Endodermal cell (in vitro differentiated cells): ENCODE results near the gene GOLGA6L25. TPM values are rescaled to one million over a fixed set of nuclear protein-coding genes. Genes with fewer than 3 reads are reported as not detected.
A peak's percentile ranks its signal among the peaks of the same experiment; 100 is the strongest.
"Not testable (repeated sequence)": the region's sequence is repeated elsewhere in the genome, so short reads cannot be mapped to it uniquely, and the experiment has no call there.

Source experiments
- DNase-seq: peaks from one replicate; pipeline ENCODE4 v3.0.0-alpha.2; 2017
- H3K27ac ChIP-seq: 2 replicates; pipeline ENCODE4 v1.5.1; 2013; ENCODE audit warnings: mild to moderate bottlenecking, low read depth, low read length, moderate library complexity
- H3K27me3 ChIP-seq: 2 replicates; pipeline ENCODE4 v1.6.1; 2013; ENCODE audit warnings: mild to moderate bottlenecking, low read length, moderate library complexity; ENCODE audit not compliant: insufficient read depth, control insufficient read depth, poor library complexity, severe bottlenecking
- H3K36me3 ChIP-seq: 2 replicates; pipeline ENCODE4 v1.7.0; 2013; ENCODE audit warnings: mild to moderate bottlenecking, low read length, moderate library complexity; ENCODE audit not compliant: control insufficient read depth, insufficient read depth
- H3K4me1 ChIP-seq: one replicate; pipeline ENCODE4 v1.7.0; 2013; ENCODE audit warnings: low read length; ENCODE audit not compliant: control insufficient read depth, insufficient read depth
- H3K4me3 ChIP-seq: 2 replicates; pipeline ENCODE4 v1.5.1; 2013; ENCODE audit warnings: mild to moderate bottlenecking, low read length, moderate library complexity
- H3K9ac ChIP-seq: 2 replicates; pipeline ENCODE4 v1.6.1; 2013; ENCODE audit warnings: mild to moderate bottlenecking, low read length, moderate library complexity; ENCODE audit not compliant: poor library complexity, severe bottlenecking; ENCODE audit errors: extremely low read depth
- H3K9me3 ChIP-seq: 2 replicates; pipeline ENCODE4 v1.6.1; 2013; ENCODE audit warnings: mild to moderate bottlenecking, low read length, moderate library complexity; ENCODE audit not compliant: control insufficient read depth
- H3K27ac Mint-ChIP-seq: 2 replicates; pipeline ENCODE4 v1.8.0; 2020; ENCODE audit warnings: mixed read lengths
- H3K27me3 Mint-ChIP-seq: 2 replicates; pipeline ENCODE4 v1.8.0; 2021; ENCODE audit warnings: mild to moderate bottlenecking, mixed read lengths; ENCODE audit not compliant: insufficient read depth
- H3K36me3 Mint-ChIP-seq: 2 replicates; pipeline ENCODE4 v1.8.0; 2020; ENCODE audit warnings: low read depth, mixed read lengths
- H3K4me1 Mint-ChIP-seq: 2 replicates; pipeline ENCODE4 v1.8.0; 2020; ENCODE audit warnings: mixed read lengths
- H3K4me3 Mint-ChIP-seq: 2 replicates; pipeline ENCODE4 v1.8.0; 2020; ENCODE audit warnings: mild to moderate bottlenecking, moderate library complexity, mixed read lengths
- H3K9me3 Mint-ChIP-seq: 2 replicates; pipeline ENCODE4 v1.8.0; 2020; ENCODE audit warnings: mild to moderate bottlenecking, mixed read lengths
- WGBS, 2 experiments: methylation state at CpG; one replicate each; pipeline versions ENCODE4 v1.1.5 to v1.1.7; 2013; ENCODE audit warnings: missing lambda C conversion rate in 2 of 2, mixed read lengths in 1 of 2; ENCODE audit not compliant: insufficient coverage in 1 of 2, insufficient read length in 1 of 2; 5-methylcytosine and 5-hydroxymethylcytosine counted together
- long read RNA-seq, 4 experiments: library from polyadenylated mRNA in 2 of 4; library from RNA in 1 of 4; library from capped mRNA in 1 of 4; stranded (forward) in 3 of 4; unstranded in 1 of 4; transcript quantifications; one replicate each; pipeline ENCODE4 v2.0.0, GENCODE V29; 2020 to 2021; ENCODE audit warnings: inconsistent platforms in 1 of 4
- polyA plus RNA-seq, 2 experiments: library from polyadenylated mRNA; stranded (reverse); fragments of 50-300 nt; gene quantifications; one replicate each; pipeline ENCODE4 v1.2.3, GENCODE V29; 2013
- total RNA-seq, 2 donors: library from RNA; stranded (reverse); fragmentation: NEBNext Ultra II Directional in 1 of 2; extraction: Animal tissue kit (Norgen Biotek cat#: 25700) in 1 of 2; gene quantifications; 2 replicates in 1 of 2; 3 replicates in 1 of 2; pipeline ENCODE4 v1.2.1, GENCODE V29; 2021

Gene GOLGA6L25
- not detected for total RNA-seq
- not detected for polyA plus RNA-seq (2013, experiment 1 of 2)
- polyA plus RNA-seq (2013, experiment 2 of 2), result not detected
- long read RNA-seq, experiment 1, result 0 reads
- long read RNA-seq, experiment 2, result 0 reads
- long read RNA-seq, experiment 3, result 0 reads
- long read RNA-seq, experiment 4, result 0 reads

GRCh38 chr15:28553268-28553667 lies at the start of gene GOLGA6L25:
GOLGA6L25 (plus strand) TSS chr15:28553568; CDS start chr15:28553629, 61 bp downstream.
- not testable (repeated sequence) for H3K4me1 Mint-ChIP-seq, H3K27me3 ChIP-seq, H3K9ac ChIP-seq, H3K4me1 ChIP-seq, H3K36me3 Mint-ChIP-seq, H3K4me3 ChIP-seq, H3K4me3 Mint-ChIP-seq, H3K27ac Mint-ChIP-seq, H3K27me3 Mint-ChIP-seq, H3K9me3 ChIP-seq, H3K9me3 Mint-ChIP-seq, H3K27ac ChIP-seq, DNase-seq, H3K36me3 ChIP-seq
- WGBS, 2 experiments, result no CpG with 5 or more reads among the region's 7 CpGs

DNA sequence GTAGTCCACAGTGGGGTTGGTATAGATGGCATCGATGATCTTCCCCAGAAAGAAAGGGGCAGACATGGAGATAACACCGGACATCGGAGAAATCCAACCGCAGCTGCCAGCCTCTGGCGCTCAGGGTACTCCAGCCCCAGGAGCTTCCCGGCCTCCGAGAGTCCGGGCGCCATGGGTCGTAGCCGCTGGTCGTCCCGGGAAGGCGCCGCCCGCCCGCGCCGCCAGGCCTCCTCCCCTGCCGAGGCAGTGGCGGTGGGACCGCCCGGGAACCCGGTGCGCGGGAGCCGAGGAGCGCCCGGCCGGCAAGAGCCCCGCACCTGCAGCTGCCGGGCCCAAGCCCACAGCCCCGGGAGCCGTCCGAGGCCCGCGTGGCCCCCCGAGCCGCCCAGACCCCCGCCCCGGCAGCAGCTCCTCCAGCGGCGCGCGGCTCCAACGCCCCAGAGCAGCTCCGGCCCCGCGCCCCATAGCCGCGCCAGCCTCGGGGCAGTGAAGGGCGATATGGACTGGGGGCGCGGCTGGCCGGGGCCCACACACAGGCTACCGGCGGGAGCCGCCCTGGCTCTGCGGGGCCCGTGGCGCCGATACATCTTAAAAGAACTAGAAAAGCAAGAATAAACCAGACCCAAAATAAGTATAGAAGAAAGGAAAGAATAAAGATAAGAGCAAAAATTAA lies 45.0 kb upstream of the GOLGA6L25 start:
- not testable (repeated sequence) for H3K9me3 Mint-ChIP-seq, H3K4me3 Mint-ChIP-seq, H3K27me3 ChIP-seq, H3K9me3 ChIP-seq, H3K27ac Mint-ChIP-seq, H3K27ac ChIP-seq, H3K27me3 Mint-ChIP-seq, H3K36me3 Mint-ChIP-seq, H3K9ac ChIP-seq, DNase-seq, H3K4me1 Mint-ChIP-seq, H3K4me3 ChIP-seq, H3K4me1 ChIP-seq, H3K36me3 ChIP-seq
- WGBS, 2 experiments, result 3% methylated on average over 6 of the region's 63 CpGs; no CpG with 5 or more reads in 1 of the 2 experiments

DNA sequence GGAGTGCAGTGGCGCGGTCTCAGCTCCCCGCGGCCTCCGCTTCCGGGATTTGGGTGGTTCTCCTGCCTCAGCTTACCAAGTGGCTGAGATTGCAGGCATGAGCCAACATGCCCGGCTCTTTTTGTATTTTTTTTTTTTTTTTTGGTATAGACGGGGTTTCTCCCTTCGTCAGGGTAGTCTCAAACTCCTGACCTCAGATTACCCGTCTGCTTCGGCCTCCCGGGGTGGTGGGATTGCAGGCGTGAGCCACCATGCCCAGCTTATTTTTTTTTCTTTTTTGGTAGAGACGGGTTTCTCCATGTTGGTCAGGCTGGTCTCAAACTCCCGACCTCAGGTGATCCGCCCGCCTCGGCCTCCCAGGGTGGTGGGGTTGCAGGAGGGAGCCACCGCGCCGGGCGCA lies 39.2 kb upstream of the GOLGA6L25 start:
- H3K4me3 Mint-ChIP-seq, H3K9me3 ChIP-seq, H3K9ac ChIP-seq, H3K27ac ChIP-seq, H3K27ac Mint-ChIP-seq, H3K4me1 ChIP-seq, H3K27me3 ChIP-seq, H3K36me3 ChIP-seq, H3K9me3 Mint-ChIP-seq, H3K27me3 Mint-ChIP-seq, H3K36me3 Mint-ChIP-seq, H3K4me1 Mint-ChIP-seq, H3K4me3 ChIP-seq, DNase-seq: not testable (repeated sequence)
- WGBS, 2 experiments, result 93% methylated on average over 6 of the region's 22 CpGs; no CpG with 5 or more reads in 1 of the 2 experiments

GRCh38 chr15:28515208-28515607 lies 38.2 kb upstream of the GOLGA6L25 start:
- not testable (repeated sequence) for H3K4me1 Mint-ChIP-seq, H3K4me1 ChIP-seq, H3K27me3 ChIP-seq, H3K27ac Mint-ChIP-seq, H3K9me3 ChIP-seq, H3K36me3 Mint-ChIP-seq, DNase-seq, H3K27ac ChIP-seq, H3K27me3 Mint-ChIP-seq, H3K9me3 Mint-ChIP-seq, H3K9ac ChIP-seq, H3K4me3 ChIP-seq, H3K36me3 ChIP-seq, H3K4me3 Mint-ChIP-seq
- no CpG with 5 or more reads among the region's 11 CpGs for WGBS, 2 experiments

DNA sequence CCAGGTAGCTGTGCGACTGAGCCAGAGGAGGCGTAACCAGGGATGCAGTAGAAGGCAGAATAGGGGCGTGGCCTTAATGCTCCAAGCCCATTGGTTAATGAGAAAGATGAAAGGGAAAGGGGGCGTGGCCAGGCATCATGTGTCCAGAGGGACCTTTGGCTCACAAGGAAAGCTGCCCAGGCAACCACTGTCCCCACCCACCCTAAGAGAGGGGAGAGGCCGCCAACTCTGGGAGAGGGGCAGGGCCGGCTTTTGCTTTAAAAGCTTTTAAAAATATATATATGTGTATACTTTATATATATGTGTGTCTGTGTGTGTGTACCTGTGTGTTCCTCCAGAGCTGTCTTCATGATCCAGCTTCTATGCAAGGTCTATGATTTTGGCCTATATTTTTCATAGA lies 20.4 kb upstream of the GOLGA6L25 start, which contains the start of gene GOLGA8G:
Gene GOLGA8G (minus strand): TSS at position 18 of the 400 bp plus-strand sequence. CDS start 62 bp downstream, outside the sequence.
- not testable (repeated sequence) for H3K4me3 ChIP-seq, H3K9me3 ChIP-seq, H3K27me3 ChIP-seq, H3K9me3 Mint-ChIP-seq, H3K27ac ChIP-seq, H3K4me1 Mint-ChIP-seq, H3K27ac Mint-ChIP-seq, H3K36me3 Mint-ChIP-seq, H3K27me3 Mint-ChIP-seq, H3K36me3 ChIP-seq, H3K9ac ChIP-seq, H3K4me1 ChIP-seq, H3K4me3 Mint-ChIP-seq
- peak; percentile 14 for DNase-seq
- WGBS, 2 experiments, result 83 to 100% methylated on average over 1 of the region's 6 CpGs

- not testable (repeated sequence) for DNase-seq, H3K27ac ChIP-seq, H3K36me3 ChIP-seq, H3K4me3 Mint-ChIP-seq, H3K9me3 Mint-ChIP-seq, H3K4me3 ChIP-seq, H3K9ac ChIP-seq, H3K36me3 Mint-ChIP-seq, H3K27ac Mint-ChIP-seq, H3K4me1 Mint-ChIP-seq, H3K27me3 ChIP-seq, H3K27me3 Mint-ChIP-seq, H3K4me1 ChIP-seq, H3K9me3 ChIP-seq
- WGBS, 2 experiments, result 94% methylated on average over 5 of the region's 13 CpGs; no CpG with 5 or more reads in 1 of the 2 experiments
Measured at GRCh38 chr15:28573351-28573750, 20.0 kb downstream of the GOLGA6L25 start.

DNA sequence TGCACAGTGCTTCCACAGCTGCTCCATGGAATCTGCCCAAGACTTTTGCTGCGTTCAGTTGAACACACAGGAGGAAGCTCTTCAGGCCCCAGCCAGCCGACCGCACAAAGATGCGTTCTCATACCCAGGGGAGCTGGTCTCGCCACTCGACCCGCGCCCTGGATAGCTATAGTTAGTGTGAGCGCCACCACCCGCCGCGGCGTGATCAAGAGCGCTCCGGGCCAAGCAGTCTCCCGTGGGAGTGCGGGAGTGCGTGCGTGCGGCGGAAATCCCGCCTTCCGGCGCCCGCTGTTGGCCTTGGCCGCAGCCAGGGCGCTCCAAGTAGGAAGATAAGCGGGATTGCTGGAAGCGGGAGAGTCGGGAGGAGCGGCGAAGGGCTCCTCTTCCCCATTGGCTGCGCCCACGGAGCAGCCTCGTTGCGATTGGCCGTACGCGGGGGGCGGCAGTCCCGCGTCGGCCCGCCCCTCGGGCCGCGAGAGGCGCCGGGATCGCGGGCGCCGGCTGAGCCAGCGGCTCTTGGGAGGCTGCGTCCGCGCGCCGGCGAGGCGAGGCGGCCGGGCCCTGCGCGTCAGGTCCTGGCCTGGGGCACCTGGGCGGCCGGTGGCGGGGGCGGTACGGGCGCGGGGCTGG lies 35.7 kb downstream of the GOLGA6L25 start:
- not testable (repeated sequence) for H3K27me3 Mint-ChIP-seq, H3K36me3 ChIP-seq, H3K4me1 Mint-ChIP-seq, H3K27ac ChIP-seq, H3K9ac ChIP-seq, H3K36me3 Mint-ChIP-seq, H3K9me3 ChIP-seq, H3K4me1 ChIP-seq, H3K27ac Mint-ChIP-seq, H3K27me3 ChIP-seq, H3K4me3 ChIP-seq, DNase-seq, H3K9me3 Mint-ChIP-seq
- WGBS, 2 experiments, result no CpG with 5 or more reads among the region's 72 CpGs
- peak overlapping the region; percentile 81 for H3K4me3 Mint-ChIP-seq
